ENCODE measurements around the gene SLC50A1.

DNA sequence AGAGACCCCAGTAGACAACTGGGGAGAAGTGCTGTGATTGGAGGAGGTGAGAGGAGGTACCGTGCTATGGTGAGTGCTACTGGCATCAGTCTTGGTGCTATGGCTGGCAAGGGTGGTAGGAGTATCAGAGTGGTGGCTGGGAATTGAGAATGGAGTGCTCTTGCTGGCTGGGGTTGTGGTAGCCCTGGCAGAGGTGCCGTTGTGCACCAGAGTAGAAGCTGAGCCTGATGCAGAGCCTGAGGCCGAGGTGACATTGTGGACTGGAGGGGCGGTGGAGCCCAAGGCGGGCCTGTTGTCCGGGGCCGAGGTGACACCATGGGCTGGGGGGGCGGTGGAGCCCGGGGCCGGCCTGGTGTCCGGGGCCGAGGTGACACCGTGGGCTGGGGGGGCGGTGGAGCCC, 52.6 kb downstream of the SLC50A1 start:
- TF ChIP-seq SP1 (IDR thresholded peaks at IDR 0.05) (no peak), FOXA1 (IDR thresholded peaks at IDR 0.05) (no peak), NFRKB (IDR thresholded peaks at IDR 0.05) (no peak)
- TF ChIP-seq, protein P1, sequence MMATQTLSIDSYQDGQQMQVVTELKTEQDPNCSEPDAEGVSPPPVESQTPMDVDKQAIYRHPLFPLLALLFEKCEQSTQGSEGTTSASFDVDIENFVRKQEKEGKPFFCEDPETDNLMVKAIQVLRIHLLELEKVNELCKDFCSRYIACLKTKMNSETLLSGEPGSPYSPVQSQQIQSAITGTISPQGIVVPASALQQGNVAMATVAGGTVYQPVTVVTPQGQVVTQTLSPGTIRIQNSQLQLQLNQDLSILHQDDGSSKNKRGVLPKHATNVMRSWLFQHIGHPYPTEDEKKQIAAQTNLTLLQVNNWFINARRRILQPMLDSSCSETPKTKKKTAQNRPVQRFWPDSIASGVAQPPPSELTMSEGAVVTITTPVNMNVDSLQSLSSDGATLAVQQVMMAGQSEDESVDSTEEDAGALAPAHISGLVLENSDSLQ (IDR thresholded peaks at IDR 0.05) = no peak

Measured in HEK293T (cell line).